ENCODE data around the gene C3orf38. TPM values are rescaled to one million over a fixed set of nuclear protein-coding genes. Genes with fewer than 3 reads are reported as not detected.
"Not testable (repeated sequence)": the region's sequence is repeated elsewhere in the genome, so short reads cannot be mapped to it uniquely, and the experiment has no call there.

C3orf38 gene
- polyA plus RNA-seq, 6 donors from 2014 or later: 31.3 to 60.9 (median 41.3) TPM

- ATAC-seq (ENCODE audit: low read depth in 2 of 2) (no peak), DNase-seq (no peak)
- Mint-ChIP-seq H3K36me3 (peaks cover 0 to 12% of the 10 kb centered on the region in 2 donors), H3K9me3 (peaks cover 0 to 3% (median 0%) of the 10 kb centered on the region in 7 donors), H3K4me3 (no peak overlapping the region), H3K4me1 (peaks cover 4 to 8% (median 8%) of the 10 kb centered on the region in 3 donors), H3K27me3 (no peaks in the 10 kb centered on the region), H3K27ac (peak overlapping the region in 1 of 6 donors; percentile 32)
These were observed 18.4 kb downstream of the C3orf38 start for GRCh38 chr3:88168171-88168570.

- Mint-ChIP-seq H3K4me1 (no peaks in the 10 kb centered on the region), H3K9me3 (peaks cover 1 to 18% (median 9%) of the 10 kb centered on the region in 7 donors), H3K27me3 (peaks cover 0 to 7% (median 0%) of the 10 kb centered on the region in 3 donors), H3K4me3 (no peak overlapping the region), H3K27ac (peak overlapping the region in 1 of 6 donors; percentile 13), H3K36me3 (peaks cover 0 to 17% of the 10 kb centered on the region in 2 donors)
- ATAC-seq (ENCODE audit: low read depth in 2 of 2) (peak in 1 of 2 donors; percentile 56), DNase-seq (peak; percentile 15)
These were observed 30.7 kb downstream of the C3orf38 start for GRCh38 chr3:88180398-88180999.

- not testable (repeated sequence) for DNase-seq; ATAC-seq (ENCODE audit: low read depth in 2 of 2); H3K4me1 Mint-ChIP-seq; H3K27me3 Mint-ChIP-seq; H3K4me3 Mint-ChIP-seq
- H3K36me3 Mint-ChIP-seq: peaks cover 0 to 17% of the 10 kb centered on the region in 2 donors
- H3K9me3 Mint-ChIP-seq: peaks cover 6 to 36% (median 25%) of the 10 kb centered on the region in 7 donors
- H3K27ac Mint-ChIP-seq: peak overlapping the region in 1 of 6 donors; percentile 32
These were observed 32.6 kb downstream of the C3orf38 start for GRCh38 chr3:88182165-88182918.

- Mint-ChIP-seq H3K27ac (no peak overlapping the region), H3K36me3 (peaks cover 0 to 9% of the 10 kb centered on the region in 2 donors), H3K27me3 (peaks cover 0 to under 1% (median 0%) of the 10 kb centered on the region in 3 donors), H3K9me3 (peaks cover 5 to 43% (median 29%) of the 10 kb centered on the region in 7 donors), H3K4me1 (peaks cover 0 to 4% (median 0%) of the 10 kb centered on the region in 3 donors), H3K4me3 (no peak overlapping the region)
- ATAC-seq (ENCODE audit: low read depth in 2 of 2): no peak
- DNase-seq: no peak
These were observed 38.7 kb downstream of the C3orf38 start for GRCh38 chr3:88188436-88188835.

GRCh38 chr3:88189361-88189810 lies 39.6 kb downstream of the C3orf38 start:
- H3K36me3 Mint-ChIP-seq: peaks cover 0 to 8% of the 10 kb centered on the region in 2 donors
- peaks cover 5 to 37% (median 28%) of the 10 kb centered on the region in 7 donors for H3K9me3 Mint-ChIP-seq
- peaks cover 0 to 4% (median 0%) of the 10 kb centered on the region in 3 donors for H3K4me1 Mint-ChIP-seq
- DNase-seq (no peak), ATAC-seq (ENCODE audit: low read depth in 2 of 2) (peak in 1 of 2 donors; percentile 25)
- no peak overlapping the region for H3K27ac Mint-ChIP-seq
- H3K27me3 Mint-ChIP-seq: no peaks in the 10 kb centered on the region
- peak overlapping the region in 1 of 8 donors; percentile 22 for H3K4me3 Mint-ChIP-seq

GRCh38 chr3:88191872-88192409 lies 42.2 kb downstream of the C3orf38 start:
- no peak for DNase-seq
- peaks cover 0 to 4% (median 0%) of the 10 kb centered on the region in 3 donors for H3K4me1 Mint-ChIP-seq
- H3K27me3 Mint-ChIP-seq: no peaks in the 10 kb centered on the region

GRCh38 chr3:88192631-88193030 lies 42.9 kb downstream of the C3orf38 start:
- no peaks in the 10 kb centered on the region for H3K36me3 Mint-ChIP-seq
- ATAC-seq (ENCODE audit: low read depth in 2 of 2) (no peak), DNase-seq (no peak)
- peaks cover 0 to 9% (median 3%) of the 10 kb centered on the region in 7 donors for H3K9me3 Mint-ChIP-seq
- H3K4me1 Mint-ChIP-seq: peaks cover 0 to 4% (median 0%) of the 10 kb centered on the region in 3 donors
- H3K27ac Mint-ChIP-seq: no peak overlapping the region
- no peak overlapping the region for H3K4me3 Mint-ChIP-seq
- H3K27me3 Mint-ChIP-seq: no peaks in the 10 kb centered on the region

More at GRCh38 chr3:88191872-88192409, 42.2 kb downstream of the C3orf38 start:
- no peaks in the 10 kb centered on the region for H3K36me3 Mint-ChIP-seq
- H3K9me3 Mint-ChIP-seq: peaks cover 0 to 14% (median 7%) of the 10 kb centered on the region in 7 donors
- no peak for ATAC-seq (ENCODE audit: low read depth in 2 of 2)
- H3K4me3 Mint-ChIP-seq: no peak overlapping the region
- H3K27ac Mint-ChIP-seq: no peak overlapping the region

GRCh38 chr3:88195951-88196434 lies 46.2 kb downstream of the C3orf38 start:
- no peak overlapping the region for H3K27ac Mint-ChIP-seq
- ATAC-seq (ENCODE audit: low read depth in 2 of 2) (no peak), DNase-seq (no peak)
- H3K4me1 Mint-ChIP-seq: no peaks in the 10 kb centered on the region
- no peaks in the 10 kb centered on the region for H3K9me3 Mint-ChIP-seq
- H3K36me3 Mint-ChIP-seq: no peaks in the 10 kb centered on the region
- no peaks in the 10 kb centered on the region for H3K27me3 Mint-ChIP-seq
- H3K4me3 Mint-ChIP-seq: no peak overlapping the region

GRCh38 chr3:88198121-88198520 lies 48.4 kb downstream of the C3orf38 start:
- no peaks in the 10 kb centered on the region for H3K27me3 Mint-ChIP-seq
- no peaks in the 10 kb centered on the region for H3K36me3 Mint-ChIP-seq
- ATAC-seq (ENCODE audit: low read depth in 2 of 2): no peak

GRCh38 chr3:88203642-88204055 lies 53.9 kb downstream of the C3orf38 start:
- Mint-ChIP-seq H3K4me1 (no peaks in the 10 kb centered on the region), H3K36me3 (no peaks in the 10 kb centered on the region), H3K27me3 (no peaks in the 10 kb centered on the region), H3K27ac (no peak overlapping the region), H3K9me3 (no peaks in the 10 kb centered on the region), H3K4me3 (no peak overlapping the region)
- DNase-seq (peak; percentile 42), ATAC-seq (ENCODE audit: low read depth in 2 of 2) (peak; percentile 60 to 79)

More at GRCh38 chr3:88198121-88198520, 48.4 kb downstream of the C3orf38 start:
- no peak overlapping the region for H3K27ac Mint-ChIP-seq
- no peak overlapping the region for H3K4me3 Mint-ChIP-seq
- DNase-seq: no peak
- no peaks in the 10 kb centered on the region for H3K4me1 Mint-ChIP-seq
- H3K9me3 Mint-ChIP-seq: no peaks in the 10 kb centered on the region

Other genes with a start within 250 kb of the C3orf38 start
- 100 to 1,000 TPM in 5 of 6 donors, 10 to 100 TPM in 1; 99.4 to 145 (median 132) TPM for gene CGGBP1, start 91.0 kb upstream of the C3orf38 start, polyA plus RNA-seq (ENCODE audit: low read depth in 6 of 6)
- 10 to 100 TPM in 5 of 6 donors, 1 to 10 TPM in 1; 7.6 to 18.5 (median 15.8) TPM for gene ZNF654, start 90.7 kb upstream of the C3orf38 start, polyA plus RNA-seq (ENCODE audit: low read depth in 6 of 6)

All from naive B cell (primary cell).